GM12872 (cell line): ENCODE measurements around the gene FBXO9.

Experiments used
- CTCF ChIP-seq: IDR thresholded peaks from 3 replicates; pipeline ENCODE4 v1.5.1; 2011; ENCODE audit warnings: low read depth, mild to moderate bottlenecking, low read length, moderate library complexity; ENCODE audit not compliant: insufficient read depth

FBXO9 gene

GRCh38 chr6:53038596-53038995 is 26.6 kb upstream of the FBXO9 start:
- no peak for TF ChIP-seq CTCF

- no peak for TF ChIP-seq CTCF
Observed at GRCh38 chr6:53041356-53041755, 23.8 kb upstream of the FBXO9 start.

- no peak for TF ChIP-seq CTCF
Observed at GRCh38 chr6:53042112-53042511, 23.1 kb upstream of the FBXO9 start.

- no peak for TF ChIP-seq CTCF
Observed at GRCh38 chr6:53043581-53043980, 21.6 kb upstream of the FBXO9 start.

- no peak for TF ChIP-seq CTCF
Observed at GRCh38 chr6:53044071-53044470, 21.1 kb upstream of the FBXO9 start.

GRCh38 chr6:53044572-53044971 is 20.6 kb upstream of the FBXO9 start:
- no peak for TF ChIP-seq CTCF

GRCh38 chr6:53045891-53046673 is 19.1 kb upstream of the FBXO9 start:
- TF ChIP-seq CTCF = no peak
